OCI-LY1 (cell line): ENCODE data around the gene SCN8A.

Experiments
- EZH2 ChIP-seq: fragments of 200-600 bp; sonication (generic), shearing (Covaris generic); IDR thresholded peaks from 2 replicates; pipeline ENCODE4 v1.8.0; 2017; ENCODE audit warnings: borderline replicate concordance, mixed run types, mild to moderate bottlenecking, antibody characterized with exemption, low read length, moderate library complexity, mixed read lengths
- TF ChIP-seq, protein P1 (sequence below): fragments of 200-600 bp; sonication (generic), shearing (Covaris generic); IDR thresholded peaks from 2 replicates; pipeline ENCODE4 v1.5.1; 2017; ENCODE audit warnings: mild to moderate bottlenecking, antibody characterized with exemption, low read length, moderate library complexity, mixed read lengths

DNA sequence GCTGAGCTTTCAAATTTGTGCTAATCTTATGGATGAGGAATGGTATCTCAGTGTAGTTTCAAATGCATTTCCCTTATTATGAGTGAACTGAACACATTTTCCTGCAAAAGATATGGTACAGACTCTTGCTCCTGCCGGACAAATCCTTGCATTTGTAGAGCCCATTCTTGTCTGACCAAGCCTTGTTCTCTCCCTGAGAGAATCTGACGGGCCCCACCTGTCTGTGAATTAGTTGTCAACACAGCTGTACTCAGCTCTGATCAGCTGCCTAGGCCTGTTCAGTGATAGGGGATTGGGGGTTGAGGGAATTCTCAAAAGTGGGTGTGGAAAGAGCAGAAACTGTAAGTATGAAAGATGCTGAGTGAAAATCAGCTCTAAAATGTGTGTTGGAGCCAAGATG is 42.8 kb upstream of the SCN8A start:
- no peak for TF ChIP-seq EZH2
- TF ChIP-seq, protein P1, sequence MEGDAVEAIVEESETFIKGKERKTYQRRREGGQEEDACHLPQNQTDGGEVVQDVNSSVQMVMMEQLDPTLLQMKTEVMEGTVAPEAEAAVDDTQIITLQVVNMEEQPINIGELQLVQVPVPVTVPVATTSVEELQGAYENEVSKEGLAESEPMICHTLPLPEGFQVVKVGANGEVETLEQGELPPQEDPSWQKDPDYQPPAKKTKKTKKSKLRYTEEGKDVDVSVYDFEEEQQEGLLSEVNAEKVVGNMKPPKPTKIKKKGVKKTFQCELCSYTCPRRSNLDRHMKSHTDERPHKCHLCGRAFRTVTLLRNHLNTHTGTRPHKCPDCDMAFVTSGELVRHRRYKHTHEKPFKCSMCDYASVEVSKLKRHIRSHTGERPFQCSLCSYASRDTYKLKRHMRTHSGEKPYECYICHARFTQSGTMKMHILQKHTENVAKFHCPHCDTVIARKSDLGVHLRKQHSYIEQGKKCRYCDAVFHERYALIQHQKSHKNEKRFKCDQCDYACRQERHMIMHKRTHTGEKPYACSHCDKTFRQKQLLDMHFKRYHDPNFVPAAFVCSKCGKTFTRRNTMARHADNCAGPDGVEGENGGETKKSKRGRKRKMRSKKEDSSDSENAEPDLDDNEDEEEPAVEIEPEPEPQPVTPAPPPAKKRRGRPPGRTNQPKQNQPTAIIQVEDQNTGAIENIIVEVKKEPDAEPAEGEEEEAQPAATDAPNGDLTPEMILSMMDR, result no peak
